ENCODE data around the gene SMYD3.

Gene SMYD3

DNA sequence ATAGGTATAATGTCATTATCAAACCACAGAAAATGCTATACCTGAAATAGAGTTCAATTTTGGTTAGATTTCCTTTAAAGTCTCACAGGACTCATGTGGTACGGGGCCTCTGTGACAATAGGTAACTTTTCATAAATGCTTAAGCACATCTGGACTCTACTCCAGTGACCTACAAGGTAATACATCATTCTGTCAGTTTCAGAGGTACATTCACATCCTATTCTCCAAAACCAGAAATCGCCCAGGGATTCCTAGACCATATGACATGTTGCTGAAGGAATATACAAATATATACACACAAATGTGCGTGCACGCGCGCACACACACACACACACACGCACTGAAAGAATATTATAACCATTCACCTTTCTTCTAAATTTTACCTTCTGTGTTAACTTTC lies 311.8 kb downstream of the SMYD3 start:
- TF ChIP-seq, protein P1, sequence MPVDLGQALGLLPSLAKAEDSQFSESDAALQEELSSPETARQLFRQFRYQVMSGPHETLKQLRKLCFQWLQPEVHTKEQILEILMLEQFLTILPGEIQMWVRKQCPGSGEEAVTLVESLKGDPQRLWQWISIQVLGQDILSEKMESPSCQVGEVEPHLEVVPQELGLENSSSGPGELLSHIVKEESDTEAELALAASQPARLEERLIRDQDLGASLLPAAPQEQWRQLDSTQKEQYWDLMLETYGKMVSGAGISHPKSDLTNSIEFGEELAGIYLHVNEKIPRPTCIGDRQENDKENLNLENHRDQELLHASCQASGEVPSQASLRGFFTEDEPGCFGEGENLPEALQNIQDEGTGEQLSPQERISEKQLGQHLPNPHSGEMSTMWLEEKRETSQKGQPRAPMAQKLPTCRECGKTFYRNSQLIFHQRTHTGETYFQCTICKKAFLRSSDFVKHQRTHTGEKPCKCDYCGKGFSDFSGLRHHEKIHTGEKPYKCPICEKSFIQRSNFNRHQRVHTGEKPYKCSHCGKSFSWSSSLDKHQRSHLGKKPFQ (tag by site-specific recombination; IDR thresholded peaks at IDR 0.05) = no peak
- no peak for TF ChIP-seq ZNF10 (tag by site-specific recombination; IDR thresholded peaks at IDR 0.05)
- no peak for TF ChIP-seq WT1 (tag by site-specific recombination; IDR thresholded peaks at IDR 0.05)
- TF ChIP-seq YY1 (tag by site-specific recombination; IDR thresholded peaks at IDR 0.05) = no peak
- TF ChIP-seq ZNF555 (tag by site-specific recombination; conservative IDR thresholded peaks at IDR 0.05) = no peak
- no peak for TF ChIP-seq KLF1 (tag by site-specific recombination; IDR thresholded peaks at IDR 0.05)
- no peak for TF ChIP-seq ZNF585B (tag by site-specific recombination; IDR thresholded peaks at IDR 0.05)
- TF ChIP-seq, protein P2, sequence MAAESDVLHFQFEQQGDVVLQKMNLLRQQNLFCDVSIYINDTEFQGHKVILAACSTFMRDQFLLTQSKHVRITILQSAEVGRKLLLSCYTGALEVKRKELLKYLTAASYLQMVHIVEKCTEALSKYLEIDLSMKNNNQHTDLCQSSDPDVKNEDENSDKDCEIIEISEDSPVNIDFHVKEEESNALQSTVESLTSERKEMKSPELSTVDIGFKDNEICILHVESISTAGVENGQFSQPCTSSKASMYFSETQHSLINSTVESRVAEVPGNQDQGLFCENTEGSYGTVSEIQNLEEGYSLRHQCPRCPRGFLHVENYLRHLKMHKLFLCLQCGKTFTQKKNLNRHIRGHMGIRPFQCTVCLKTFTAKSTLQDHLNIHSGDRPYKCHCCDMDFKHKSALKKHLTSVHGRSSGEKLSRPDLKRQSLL (tag by site-specific recombination; IDR thresholded peaks at IDR 0.05) = no peak
- no peak for TF ChIP-seq ZNF248 (tag by site-specific recombination; IDR thresholded peaks at IDR 0.05)
- TF ChIP-seq ZNF426 (tag by site-specific recombination; IDR thresholded peaks at IDR 0.05) = no peak
- TF ChIP-seq, protein P3, sequence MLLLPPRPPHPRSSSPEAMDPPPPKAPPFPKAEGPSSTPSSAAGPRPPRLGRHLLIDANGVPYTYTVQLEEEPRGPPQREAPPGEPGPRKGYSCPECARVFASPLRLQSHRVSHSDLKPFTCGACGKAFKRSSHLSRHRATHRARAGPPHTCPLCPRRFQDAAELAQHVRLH (tag by site-specific recombination; IDR thresholded peaks at IDR 0.05) = no peak
- TF ChIP-seq ZNF155 (tag by site-specific recombination; IDR thresholded peaks at IDR 0.05) = no peak
- no peak for TF ChIP-seq SCRT2 (tag by site-specific recombination; IDR thresholded peaks at IDR 0.05)
- TF ChIP-seq GLIS1 (tag by site-specific recombination; IDR thresholded peaks at IDR 0.05) = no peak
- no peak for TF ChIP-seq ZNF114 (tag by site-specific recombination; IDR thresholded peaks at IDR 0.05)
- TF ChIP-seq, protein P4, sequence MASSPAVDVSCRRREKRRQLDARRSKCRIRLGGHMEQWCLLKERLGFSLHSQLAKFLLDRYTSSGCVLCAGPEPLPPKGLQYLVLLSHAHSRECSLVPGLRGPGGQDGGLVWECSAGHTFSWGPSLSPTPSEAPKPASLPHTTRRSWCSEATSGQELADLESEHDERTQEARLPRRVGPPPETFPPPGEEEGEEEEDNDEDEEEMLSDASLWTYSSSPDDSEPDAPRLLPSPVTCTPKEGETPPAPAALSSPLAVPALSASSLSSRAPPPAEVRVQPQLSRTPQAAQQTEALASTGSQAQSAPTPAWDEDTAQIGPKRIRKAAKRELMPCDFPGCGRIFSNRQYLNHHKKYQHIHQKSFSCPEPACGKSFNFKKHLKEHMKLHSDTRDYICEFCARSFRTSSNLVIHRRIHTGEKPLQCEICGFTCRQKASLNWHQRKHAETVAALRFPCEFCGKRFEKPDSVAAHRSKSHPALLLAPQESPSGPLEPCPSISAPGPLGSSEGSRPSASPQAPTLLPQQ (tag by site-specific recombination; IDR thresholded peaks at IDR 0.05) = no peak
- no peak for TF ChIP-seq ZNF416 (tag by site-specific recombination; IDR thresholded peaks at IDR 0.05)
- TF ChIP-seq TRIM28 (IDR thresholded peaks at IDR 0.05; ENCODE audit: borderline replicate concordance, low read length) = no peak
- TF ChIP-seq PRDM1 (tag by site-specific recombination; IDR thresholded peaks at IDR 0.05) = no peak
- H3K27ac ChIP-seq (ENCODE audit: extremely low read depth, low read depth, low read length) = no peak overlapping the region
- ChIA-PET POLR2A (no interaction called here), CTCF (no interaction called here)
- H3K4me1 ChIP-seq (ENCODE audit: control insufficient read depth, insufficient read depth, low read length) = no peaks in the 10 kb centered on the region
- no peaks in the 10 kb centered on the region for H3K9me3 ChIP-seq (ENCODE audit: control insufficient read depth, insufficient read depth, low read depth, low read length)
- no peaks in the 10 kb centered on the region for H3K36me3 ChIP-seq (ENCODE audit: control insufficient read depth in 2 of 2, insufficient read depth in 1 of 2, low read length in 2 of 2)
- no peak overlapping the region for H3K4me3 ChIP-seq (ENCODE audit: low read depth, low read length)

DNA sequence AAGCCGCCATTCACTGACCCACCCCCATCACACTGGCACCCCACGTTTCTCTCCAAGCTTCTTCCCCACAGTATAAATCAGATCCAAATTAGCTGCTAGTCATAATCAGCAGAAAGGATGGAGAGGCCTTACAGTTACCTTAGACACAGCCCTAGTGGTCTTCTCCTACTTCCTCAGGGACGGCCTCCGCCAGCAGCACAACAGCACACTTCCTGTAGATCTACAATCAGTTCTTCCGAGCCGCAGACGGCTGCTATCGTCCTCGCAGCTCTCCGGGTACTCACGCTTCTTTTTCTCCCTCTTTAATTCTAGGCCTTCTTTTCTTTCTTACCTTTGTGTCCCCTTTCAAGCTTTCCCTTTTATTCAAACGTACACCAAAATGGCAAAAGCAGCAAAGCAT lies 313.5 kb downstream of the SMYD3 start:
- CTCF ChIA-PET = interaction anchor here (0.6 kb wide), 1 partner anchor 26 kb away, joined by 5 read pairs; no protein-coding TSS in a partner anchor
- H3K4me3 ChIP-seq (ENCODE audit: low read depth, low read length) = no peak overlapping the region
- no peaks in the 10 kb centered on the region for H3K9me3 ChIP-seq (ENCODE audit: control insufficient read depth, insufficient read depth, low read depth, low read length)
- H3K4me1 ChIP-seq (ENCODE audit: control insufficient read depth, insufficient read depth, low read length) = no peaks in the 10 kb centered on the region
- POLR2A ChIA-PET = no interaction called here
- H3K27ac ChIP-seq (ENCODE audit: extremely low read depth, low read depth, low read length) = no peak overlapping the region
- no peaks in the 10 kb centered on the region for H3K36me3 ChIP-seq (ENCODE audit: control insufficient read depth in 2 of 2, insufficient read depth in 1 of 2, low read length in 2 of 2)
- no peak for TF ChIP-seq ZNF133 (tag by site-specific recombination; IDR thresholded peaks at IDR 0.05)
- TF ChIP-seq, protein P5, sequence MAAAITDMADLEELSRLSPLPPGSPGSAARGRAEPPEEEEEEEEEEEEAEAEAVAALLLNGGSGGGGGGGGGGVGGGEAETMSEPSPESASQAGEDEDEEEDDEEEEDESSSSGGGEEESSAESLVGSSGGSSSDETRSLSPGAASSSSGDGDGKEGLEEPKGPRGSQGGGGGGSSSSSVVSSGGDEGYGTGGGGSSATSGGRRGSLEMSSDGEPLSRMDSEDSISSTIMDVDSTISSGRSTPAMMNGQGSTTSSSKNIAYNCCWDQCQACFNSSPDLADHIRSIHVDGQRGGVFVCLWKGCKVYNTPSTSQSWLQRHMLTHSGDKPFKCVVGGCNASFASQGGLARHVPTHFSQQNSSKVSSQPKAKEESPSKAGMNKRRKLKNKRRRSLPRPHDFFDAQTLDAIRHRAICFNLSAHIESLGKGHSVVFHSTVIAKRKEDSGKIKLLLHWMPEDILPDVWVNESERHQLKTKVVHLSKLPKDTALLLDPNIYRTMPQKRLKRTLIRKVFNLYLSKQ (tag by site-specific recombination; IDR thresholded peaks at IDR 0.05; ENCODE audit: borderline replicate concordance) = no peak
- TF ChIP-seq, protein P6, sequence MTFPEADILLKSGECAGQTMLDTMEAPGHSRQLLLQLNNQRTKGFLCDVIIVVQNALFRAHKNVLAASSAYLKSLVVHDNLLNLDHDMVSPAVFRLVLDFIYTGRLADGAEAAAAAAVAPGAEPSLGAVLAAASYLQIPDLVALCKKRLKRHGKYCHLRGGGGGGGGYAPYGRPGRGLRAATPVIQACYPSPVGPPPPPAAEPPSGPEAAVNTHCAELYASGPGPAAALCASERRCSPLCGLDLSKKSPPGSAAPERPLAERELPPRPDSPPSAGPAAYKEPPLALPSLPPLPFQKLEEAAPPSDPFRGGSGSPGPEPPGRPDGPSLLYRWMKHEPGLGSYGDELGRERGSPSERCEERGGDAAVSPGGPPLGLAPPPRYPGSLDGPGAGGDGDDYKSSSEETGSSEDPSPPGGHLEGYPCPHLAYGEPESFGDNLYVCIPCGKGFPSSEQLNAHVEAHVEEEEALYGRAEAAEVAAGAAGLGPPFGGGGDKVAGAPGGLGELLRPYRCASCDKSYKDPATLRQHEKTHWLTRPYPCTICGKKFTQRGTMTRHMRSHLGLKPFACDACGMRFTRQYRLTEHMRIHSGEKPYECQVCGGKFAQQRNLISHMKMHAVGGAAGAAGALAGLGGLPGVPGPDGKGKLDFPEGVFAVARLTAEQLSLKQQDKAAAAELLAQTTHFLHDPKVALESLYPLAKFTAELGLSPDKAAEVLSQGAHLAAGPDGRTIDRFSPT (tag by site-specific recombination; IDR thresholded peaks at IDR 0.05) = no peak
- no peak for TF ChIP-seq ZNF175 (tag by site-specific recombination; IDR thresholded peaks at IDR 0.05)
- TF ChIP-seq, protein P7, sequence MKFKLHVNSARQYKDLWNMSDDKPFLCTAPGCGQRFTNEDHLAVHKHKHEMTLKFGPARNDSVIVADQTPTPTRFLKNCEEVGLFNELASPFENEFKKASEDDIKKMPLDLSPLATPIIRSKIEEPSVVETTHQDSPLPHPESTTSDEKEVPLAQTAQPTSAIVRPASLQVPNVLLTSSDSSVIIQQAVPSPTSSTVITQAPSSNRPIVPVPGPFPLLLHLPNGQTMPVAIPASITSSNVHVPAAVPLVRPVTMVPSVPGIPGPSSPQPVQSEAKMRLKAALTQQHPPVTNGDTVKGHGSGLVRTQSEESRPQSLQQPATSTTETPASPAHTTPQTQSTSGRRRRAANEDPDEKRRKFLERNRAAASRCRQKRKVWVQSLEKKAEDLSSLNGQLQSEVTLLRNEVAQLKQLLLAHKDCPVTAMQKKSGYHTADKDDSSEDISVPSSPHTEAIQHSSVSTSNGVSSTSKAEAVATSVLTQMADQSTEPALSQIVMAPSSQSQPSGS (tag by site-specific recombination; IDR thresholded peaks at IDR 0.05; ENCODE audit: low read depth) = no peak
- TF ChIP-seq ZNF354C (tag by site-specific recombination; IDR thresholded peaks at IDR 0.05; ENCODE audit: borderline replicate concordance, low read depth) = no peak
- TF ChIP-seq ZNF184 (tag by site-specific recombination; IDR thresholded peaks at IDR 0.05) = no peak
- TF ChIP-seq ZNF24 (tag by site-specific recombination; IDR thresholded peaks at IDR 0.05) = no peak
- no peak for TF ChIP-seq ZNF19 (tag by site-specific recombination; IDR thresholded peaks at IDR 0.05; ENCODE audit: low read depth)
